Effector memory CD8-positive, alpha-beta T cell (primary cell): ENCODE data around the gene ADGRF1.

Source experiments
- ATAC-seq: fragments of 150-1000 bp; cut with Tn5 transposase; replicated peaks from 2 replicates; pipeline ENCODE4 v1.10.0; 2021; ENCODE audit warnings: mild to moderate bottlenecking, moderate library complexity
- DNase-seq, 3 experiments: peaks; one replicate each; pipeline ENCODE4 v3.0.0; 2021
- H3K27ac Mint-ChIP-seq, 2 donors: one replicate each; pipeline ENCODE4 v1.8.0; 2022; ENCODE audit warnings: mild to moderate bottlenecking in 2 of 2, mixed read lengths in 2 of 2, moderate library complexity in 2 of 2
- H3K27me3 Mint-ChIP-seq, 2 donors: one replicate each; pipeline ENCODE4 v1.8.0; 2022; ENCODE audit warnings: mixed read lengths in 2 of 2
- H3K36me3 Mint-ChIP-seq: one replicate; pipeline ENCODE4 v1.8.0; 2022; ENCODE audit warnings: mild to moderate bottlenecking, moderate library complexity, mixed read lengths; ENCODE audit not compliant: insufficient read depth
- H3K4me1 Mint-ChIP-seq, 2 donors: one replicate each; pipeline ENCODE4 v1.8.0; 2022; ENCODE audit warnings: low read depth in 2 of 2, mixed read lengths in 2 of 2
- H3K4me3 Mint-ChIP-seq, 2 donors: one replicate each; pipeline ENCODE4 v1.8.0; 2022; ENCODE audit warnings: mild to moderate bottlenecking in 2 of 2, mixed read lengths in 2 of 2, moderate library complexity in 2 of 2
- H3K9me3 Mint-ChIP-seq, 2 donors: one replicate each; pipeline ENCODE4 v1.8.0; 2022; ENCODE audit warnings: mixed read lengths in 2 of 2

The ADGRF1 gene

GRCh38 chr6:47073125-47074110 lies 31.3 kb upstream of the ADGRF1 start:
- DNase-seq (no peak), ATAC-seq (no peak)
- Mint-ChIP-seq H3K27me3 (peaks cover 0 to 9% of the 10 kb centered on the region in 2 donors), H3K27ac (no peak overlapping the region), H3K4me1 (no peaks in the 10 kb centered on the region), H3K36me3 (no peaks in the 10 kb centered on the region), H3K4me3 (no peak overlapping the region), H3K9me3 (no peaks in the 10 kb centered on the region)

GRCh38 chr6:47072667-47073066 lies 30.5 kb upstream of the ADGRF1 start:
- Mint-ChIP-seq H3K4me3 (no peak overlapping the region), H3K4me1 (no peaks in the 10 kb centered on the region), H3K36me3 (no peaks in the 10 kb centered on the region), H3K27me3 (peaks cover 0 to 9% of the 10 kb centered on the region in 2 donors), H3K27ac (no peak overlapping the region), H3K9me3 (no peaks in the 10 kb centered on the region)
- no peak for DNase-seq
- no peak for ATAC-seq

- H3K4me1 Mint-ChIP-seq, result no peaks in the 10 kb centered on the region
Measured at GRCh38 chr6:47071681-47072080, 29.5 kb upstream of the ADGRF1 start.

GRCh38 chr6:47070461-47070860 lies 28.3 kb upstream of the ADGRF1 start:
- Mint-ChIP-seq H3K36me3 (no peaks in the 10 kb centered on the region), H3K27ac (no peak overlapping the region), H3K9me3 (no peaks in the 10 kb centered on the region), H3K4me3 (no peak overlapping the region), H3K4me1 (no peaks in the 10 kb centered on the region), H3K27me3 (peaks cover 0 to 7% of the 10 kb centered on the region in 2 donors)
- DNase-seq (no peak), ATAC-seq (no peak)

More at GRCh38 chr6:47071681-47072080, 29.5 kb upstream of the ADGRF1 start:
- DNase-seq (no peak), ATAC-seq (no peak)
- H3K4me3 Mint-ChIP-seq, result no peak overlapping the region
- no peak overlapping the region for H3K27ac Mint-ChIP-seq
- peaks cover 0 to 9% of the 10 kb centered on the region in 2 donors for H3K27me3 Mint-ChIP-seq
- no peaks in the 10 kb centered on the region for H3K36me3 Mint-ChIP-seq
- no peaks in the 10 kb centered on the region for H3K9me3 Mint-ChIP-seq

- no peaks in the 10 kb centered on the region for H3K36me3 Mint-ChIP-seq
- no peak for DNase-seq
- H3K4me3 Mint-ChIP-seq, result no peak overlapping the region
- H3K27me3 Mint-ChIP-seq, result no peaks in the 10 kb centered on the region
- ATAC-seq, result no peak
- no peaks in the 10 kb centered on the region for H3K4me1 Mint-ChIP-seq
- H3K9me3 Mint-ChIP-seq, result no peaks in the 10 kb centered on the region
- no peak overlapping the region for H3K27ac Mint-ChIP-seq
Measured at GRCh38 chr6:47069156-47069555, 27.0 kb upstream of the ADGRF1 start.

- Mint-ChIP-seq H3K36me3 (no peaks in the 10 kb centered on the region), H3K27ac (no peak overlapping the region), H3K27me3 (peaks cover 0 to 15% of the 10 kb centered on the region in 2 donors), H3K4me1 (no peaks in the 10 kb centered on the region), H3K4me3 (no peak overlapping the region), H3K9me3 (no peaks in the 10 kb centered on the region)
- ATAC-seq, result no peak
- DNase-seq, result no peak
Measured at GRCh38 chr6:47066418-47066817, 24.3 kb upstream of the ADGRF1 start.

- Mint-ChIP-seq H3K36me3 (no peaks in the 10 kb centered on the region), H3K27me3 (peaks cover 0 to 19% of the 10 kb centered on the region in 2 donors), H3K9me3 (no peaks in the 10 kb centered on the region), H3K4me3 (no peak overlapping the region), H3K4me1 (no peaks in the 10 kb centered on the region), H3K27ac (no peak overlapping the region)
- no peak for ATAC-seq
- DNase-seq, result no peak
Measured at GRCh38 chr6:47064274-47064673, 22.1 kb upstream of the ADGRF1 start.

- Mint-ChIP-seq H3K4me1 (no peaks in the 10 kb centered on the region), H3K36me3 (no peaks in the 10 kb centered on the region), H3K27me3 (peaks cover 0 to 19% of the 10 kb centered on the region in 2 donors), H3K9me3 (no peaks in the 10 kb centered on the region), H3K27ac (no peak overlapping the region), H3K4me3 (no peak overlapping the region)
- no peak for ATAC-seq
- no peak for DNase-seq
Measured at GRCh38 chr6:47062346-47062745, 20.2 kb upstream of the ADGRF1 start.

- peaks cover 0 to 19% of the 10 kb centered on the region in 2 donors for H3K27me3 Mint-ChIP-seq
- H3K4me1 Mint-ChIP-seq, result no peaks in the 10 kb centered on the region
- H3K9me3 Mint-ChIP-seq, result no peaks in the 10 kb centered on the region
- H3K27ac Mint-ChIP-seq, result no peak overlapping the region
- ATAC-seq (no peak), DNase-seq (no peak)
- H3K4me3 Mint-ChIP-seq, result no peak overlapping the region
- H3K36me3 Mint-ChIP-seq, result no peaks in the 10 kb centered on the region
Measured at GRCh38 chr6:47061309-47062300, 19.5 kb upstream of the ADGRF1 start.

GRCh38 chr6:47059216-47059885 lies 17.2 kb upstream of the ADGRF1 start:
- peaks cover 0 to 19% of the 10 kb centered on the region in 2 donors for H3K27me3 Mint-ChIP-seq
- H3K9me3 Mint-ChIP-seq, result no peaks in the 10 kb centered on the region
- no peaks in the 10 kb centered on the region for H3K4me1 Mint-ChIP-seq
- H3K4me3 Mint-ChIP-seq, result no peak overlapping the region
- ATAC-seq (no peak), DNase-seq (no peak)
- no peak overlapping the region for H3K27ac Mint-ChIP-seq
- no peaks in the 10 kb centered on the region for H3K36me3 Mint-ChIP-seq

- peaks cover 0 to 16% of the 10 kb centered on the region in 2 donors for H3K27me3 Mint-ChIP-seq
- H3K4me1 Mint-ChIP-seq, result no peaks in the 10 kb centered on the region
- ATAC-seq (no peak), DNase-seq (no peak)
- H3K9me3 Mint-ChIP-seq, result no peaks in the 10 kb centered on the region
- no peaks in the 10 kb centered on the region for H3K36me3 Mint-ChIP-seq
- H3K27ac Mint-ChIP-seq, result no peak overlapping the region
- H3K4me3 Mint-ChIP-seq, result no peak overlapping the region
Measured at GRCh38 chr6:47057830-47058540, 15.9 kb upstream of the ADGRF1 start.

- Mint-ChIP-seq H3K27ac (no peak overlapping the region), H3K4me3 (no peak overlapping the region), H3K4me1 (no peaks in the 10 kb centered on the region), H3K36me3 (no peaks in the 10 kb centered on the region), H3K9me3 (no peaks in the 10 kb centered on the region), H3K27me3 (peaks cover 0 to 6% of the 10 kb centered on the region in 2 donors)
- ATAC-seq (no peak), DNase-seq (no peak)
Measured at GRCh38 chr6:47056832-47057231, 14.7 kb upstream of the ADGRF1 start.
